A549 (cell line): ENCODE data around the gene WNT7B. TPM values are rescaled to one million over a fixed set of nuclear protein-coding genes. Genes with fewer than 3 reads are reported as not detected.

Experiments used
- ATAC-seq, 2 experiments: fragments of 200-7000 bp in 1 of 2; fragments of >200 bp in 1 of 2; cut with Nextera tagmentation in 1 of 2; cut with Tn5 transposase in 1 of 2; 3 replicates each; pipeline versions ENCODE4 v1.8.0 to v1.9.1; 2018 to 2020; ENCODE audit warnings: mild to moderate bottlenecking in 1 of 2, moderate library complexity in 1 of 2
- CTCF ChIA-PET: fragments of 300-600 bp; sonication (Branson Sonifier 250); formaldehyde crosslinking; extraction: SDS; loops from one replicate; lab custom pipeline; 2021; ENCODE audit warnings: antibody characterized with exemption, inconsistent platforms; lab: Yijun Ruan, JAX
- POLR2A ChIA-PET: fragments of 350-600 bp; formaldehyde crosslinking; extraction: SDS; loops from one replicate; lab custom pipeline; 2021; ENCODE audit warnings: antibody characterized with exemption, inconsistent platforms; lab: Yijun Ruan, JAX
- DNase-seq, 2 experiments: peaks; one replicate each; pipeline versions ENCODE4 v3.0.0 to v3.0.0-alpha.2; 2011 to 2016; ENCODE audit warnings: low read depth in 1 of 2, low spot score in 1 of 2
- FAIRE-seq: peaks from 2 replicates; lab custom pipeline; 2011; peaks lifted over from hg19 to GRCh38; lab: Jason Lieb, UNC
- H3K27ac ChIP-seq, 2 experiments: fragments of >200 bp; sonication (Bioruptor Twin); formaldehyde crosslinking; 3 replicates each; pipeline ENCODE4 v1.5.1; 2016 to 2017
- H3K4me1 ChIP-seq: fragments of >200 bp; sonication (Bioruptor Twin); formaldehyde crosslinking; 3 replicates; pipeline ENCODE4 v1.6.1; 2016
- H3K4me2 ChIP-seq: fragments of >200 bp; sonication (Bioruptor Twin); formaldehyde crosslinking; 3 replicates; pipeline ENCODE4 v1.6.1; 2016
- H3K4me3 ChIP-seq: fragments of >200 bp; sonication (Bioruptor Twin); formaldehyde crosslinking; 3 replicates; pipeline ENCODE4 v1.5.1; 2016
- H3K9me3 ChIP-seq: fragments of >200 bp; sonication (Bioruptor Twin); formaldehyde crosslinking; 3 replicates; pipeline ENCODE4 v1.6.1; 2016
- CHD2 ChIP-seq: fragments of 150-350 bp; IDR thresholded peaks from 2 replicates; pipeline ENCODE4 v1.6.1; 2014; ENCODE audit warnings: low read length; ENCODE audit not compliant: partially characterized antibody
- EP300 ChIP-seq, 2 experiments: fragments of >200 bp; sonication (Bioruptor Twin); formaldehyde crosslinking; IDR thresholded peaks; 2 replicates in 1 of 2; 3 replicates in 1 of 2; pipeline ENCODE4 v1.6.1; 2016 to 2017
- ESRRA ChIP-seq: fragments of 150-350 bp; IDR thresholded peaks from 2 replicates; pipeline ENCODE4 v1.6.1; 2014; ENCODE audit warnings: mild to moderate bottlenecking, low read length, borderline replicate concordance
- FOSL2 ChIP-seq, 2 experiments: fragments of 450-650 bp in 1 of 2; fragments of >200 bp in 1 of 2; sonication (Bioruptor Twin) in 1 of 2; formaldehyde crosslinking; IDR thresholded peaks; 2 replicates each; pipeline versions ENCODE4 v1.5.0 to v1.6.1; 2016 to 2020; ENCODE audit warnings: mild to moderate bottlenecking in 1 of 2, moderate library complexity in 1 of 2
- HOXB13 ChIP-seq: fragments of 250-450 bp; sonication (Bioruptor Pico); IDR thresholded peaks from 2 replicates; pipeline ENCODE4 v1.5.0; 2020; ENCODE audit warnings: low read depth, mild to moderate bottlenecking, moderate library complexity
- KDM1A ChIP-seq: fragments of 200-600 bp; sonication (generic); IDR thresholded peaks from 2 replicates; pipeline ENCODE4 v1.6.1; 2016; ENCODE audit warnings: low read depth, mild to moderate bottlenecking
- MAFK ChIP-seq: fragments of 450-650 bp; IDR thresholded peaks from 2 replicates; pipeline ENCODE4 v1.6.1; 2014; ENCODE audit not compliant: partially characterized antibody
- MAX ChIP-seq: IDR thresholded peaks from 2 replicates; pipeline ENCODE4 v1.6.1; 2012
- NPAS2 ChIP-seq: fragments of 250-450 bp; sonication (Bioruptor Pico); IDR thresholded peaks from 2 replicates; pipeline ENCODE4 v1.8.0; 2022; ENCODE audit warnings: mild to moderate bottlenecking, moderate library complexity, borderline replicate concordance
- PHF8 ChIP-seq: fragments of 200-600 bp; sonication (generic); IDR thresholded peaks from 2 replicates; pipeline ENCODE4 v1.6.1; 2016; ENCODE audit warnings: low read depth, mild to moderate bottlenecking, antibody characterized with exemption, moderate library complexity, borderline replicate concordance
- RCOR1 ChIP-seq: fragments of 150-350 bp; IDR thresholded peaks from 2 replicates; pipeline ENCODE4 v1.6.1; 2014; ENCODE audit warnings: antibody characterized with exemption, low read length, low read depth
- REST ChIP-seq: fragments of 200-600 bp; sonication (generic); IDR thresholded peaks from 2 replicates; pipeline ENCODE4 v1.6.1; 2016; ENCODE audit warnings: antibody characterized with exemption, mild to moderate bottlenecking, moderate library complexity
- TP53 ChIP-seq: fragments of 250-450 bp; sonication (Bioruptor Pico); IDR thresholded peaks from 2 replicates; pipeline ENCODE4 v1.5.0; 2021; ENCODE audit warnings: mild to moderate bottlenecking, moderate library complexity
- WGBS: methylation state at CpG from one replicate; pipeline ENCODE4 v1.1.6; 2017; ENCODE audit errors: missing lambda C conversion rate; 5-methylcytosine and 5-hydroxymethylcytosine counted together
- polyA plus RNA-seq, 4 experiments: library from polyadenylated mRNA; depleted of rRNA in 3 of 4; stranded (reverse); fragments of >200 nt; fragmentation: RNase III in 1 of 4; extraction: RNeasy Plus Mini Kit Qiagen cat#74134 plus additional on column Dnase treatment in 1 of 4; gene quantifications; 2 replicates in 3 of 4; 3 replicates in 1 of 4; pipeline ENCODE4 v1.2.3, GENCODE V29; 2011 to 2017
- TF ChIP-seq, protein P1 (sequence below): fragments of 250-450 bp; sonication (Bioruptor Pico); IDR thresholded peaks from 2 replicates; pipeline ENCODE4 v1.5.0; 2021; ENCODE audit warnings: mild to moderate bottlenecking, moderate library complexity, borderline replicate concordance

The WNT7B gene
- polyA plus RNA-seq, 2 of the 4 experiments (the other 2 are of a cell fraction) = 16.9 to 80.8 TPM

- POLR2A ChIA-PET = interaction anchor here (2.0 kb wide), 1 partner anchor 8 kb away, joined by 6 read pairs; no protein-coding TSS in a partner anchor
- Histone ChIP-seq H3K4me1 (peaks cover 30% of the 10 kb centered on the region), H3K27ac (no peak overlapping the region), H3K9me3 (no peaks in the 10 kb centered on the region), H3K4me3 (no peak overlapping the region), H3K4me2 (no peak overlapping the region)
- FAIRE-seq (no peak), DNase-seq (no peak), ATAC-seq (no peak)
- 77% methylated on average over 3 of the region's 3 CpGs for WGBS
- TF ChIP-seq NPAS2 (CRISPR knock-in tag) (no peak), EP300 (IDR thresholded peaks at IDR 0.05) (no peak), RCOR1 (no peak), HOXB13 (CRISPR knock-in tag) (no peak), ESRRA (no peak)
- CTCF ChIA-PET = interaction anchor here (1.4 to 2.2 kb wide), 4 partner anchors 8 to 101 kb away, joined by 3 to 10 read pairs (median 6); no protein-coding TSS in a partner anchor
Measured at GRCh38 chr22:46021577-46021976, 44.6 kb upstream of the WNT7B start.

- H3K27ac ChIP-seq = peak overlapping the region; percentile 69 to 77
- DNase-seq = peak in 1 of 2 experiments; percentile 38
- peaks cover 41% of the 10 kb centered on the region for H3K4me1 ChIP-seq
- H3K4me3 ChIP-seq = no peak overlapping the region
- H3K9me3 ChIP-seq = no peaks in the 10 kb centered on the region
- ATAC-seq = no peak
- ChIA-PET CTCF (interaction anchor here (1.2 to 2.9 kb wide), 3 partner anchors 10 to 25 kb away, joined by 4 to 17 read pairs (median 9); no protein-coding TSS in a partner anchor), POLR2A (no interaction called here)
- peak; percentile 22 for TF ChIP-seq CHD2
- no peak for TF ChIP-seq FOSL2 (IDR thresholded peaks at IDR 0.05)
- no peak for TF ChIP-seq FOSL2 (CRISPR knock-in tag; IDR thresholded peaks at IDR 0.05)
- TF ChIP-seq MAX = no peak
- TF ChIP-seq, protein P1, sequence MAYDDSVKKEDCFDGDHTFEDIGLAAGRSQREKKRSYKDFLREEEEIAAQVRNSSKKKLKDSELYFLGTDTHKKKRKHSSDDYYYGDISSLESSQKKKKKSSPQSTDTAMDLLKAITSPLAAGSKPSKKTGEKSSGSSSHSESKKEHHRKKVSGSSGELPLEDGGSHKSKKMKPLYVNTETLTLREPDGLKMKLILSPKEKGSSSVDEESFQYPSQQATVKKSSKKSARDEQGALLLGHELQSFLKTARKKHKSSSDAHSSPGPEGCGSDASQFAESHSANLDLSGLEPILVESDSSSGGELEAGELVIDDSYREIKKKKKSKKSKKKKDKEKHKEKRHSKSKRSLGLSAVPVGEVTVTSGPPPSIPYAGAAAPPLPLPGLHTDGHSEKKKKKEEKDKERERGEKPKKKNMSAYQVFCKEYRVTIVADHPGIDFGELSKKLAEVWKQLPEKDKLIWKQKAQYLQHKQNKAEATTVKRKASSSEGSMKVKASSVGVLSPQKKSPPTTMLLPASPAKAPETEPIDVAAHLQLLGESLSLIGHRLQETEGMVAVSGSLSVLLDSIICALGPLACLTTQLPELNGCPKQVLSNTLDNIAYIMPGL (CRISPR knock-in tag) = no peak
- TF ChIP-seq TP53 = no peak
- peak; percentile 38 for TF ChIP-seq REST
- no peak for TF ChIP-seq PHF8
- no peak for FAIRE-seq
- peak overlapping the region; percentile 54 for H3K4me2 ChIP-seq
- WGBS = 82% methylated on average over 6 of the region's 6 CpGs
Measured at GRCh38 chr22:46019351-46019750, 42.4 kb upstream of the WNT7B start.

- no peaks in the 10 kb centered on the region for H3K9me3 ChIP-seq
- peak overlapping the region; percentile 69 to 77 for H3K27ac ChIP-seq
- peak overlapping the region; percentile 54 for H3K4me2 ChIP-seq
- TF ChIP-seq MAFK = peak; percentile 66
- TF ChIP-seq KDM1A = no peak
- no peak for FAIRE-seq
- ChIA-PET POLR2A (interaction anchor here (1.4 kb wide), 1 partner anchor 51 kb away, joined by 3 read pairs; no protein-coding TSS in a partner anchor), CTCF (interaction anchor here (0.9 to 2.9 kb wide), 6 partner anchors 10 to 80 kb away, joined by 3 to 17 read pairs (median 6); no protein-coding TSS in a partner anchor)
- ATAC-seq = peak in 1 of 2 experiments; percentile 21; a peak in 1 of 6 replicates
- no peak overlapping the region for H3K4me3 ChIP-seq
- DNase-seq = peak in 1 of 2 experiments; percentile 39
- H3K4me1 ChIP-seq = peaks cover 41% of the 10 kb centered on the region
Measured at GRCh38 chr22:46018859-46019258, 41.9 kb upstream of the WNT7B start.
